Measurements from ENCODE around the gene ITPR1. TPM values are rescaled to one million over a fixed set of nuclear protein-coding genes. Genes with fewer than 3 reads are reported as not detected.

Gene ITPR1
- total and polyA plus RNA-seq, 10 of the 15 experiments (the other 5 are each of a cell fraction or from before 2014, with no cell fraction given): 12.2 to 239 (median 28.4) TPM

DNA sequence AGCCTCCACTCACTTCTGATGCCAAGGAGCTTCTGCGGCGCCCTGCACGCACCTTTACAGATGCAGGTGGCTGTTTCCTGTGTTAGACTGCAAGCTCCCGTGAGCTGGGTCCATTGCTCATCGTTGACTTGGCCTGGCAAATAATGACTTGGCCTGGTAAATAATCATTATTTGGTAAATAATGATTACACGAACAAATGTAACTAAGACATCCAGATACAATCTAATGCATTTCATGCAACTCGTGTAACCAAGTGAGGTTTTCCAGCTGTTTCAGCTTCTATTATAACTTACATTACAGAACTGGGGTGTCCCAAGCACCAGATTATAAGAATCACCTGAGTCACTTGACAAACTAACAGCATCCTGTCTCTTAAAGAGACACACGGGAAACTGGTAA lies 394.0 kb downstream of the ITPR1 start:
- Histone ChIP-seq H3K4me1 (ENCODE audit: control insufficient read depth, insufficient read depth, low read length) (peaks cover 12% of the 10 kb centered on the region), H2AFZ (ENCODE audit: control insufficient read depth, low read depth, low read length) (no peak overlapping the region), H3K27ac (ENCODE audit: control insufficient read depth, insufficient read depth) (no peak overlapping the region), H3K9me3 (replicated peaks; ENCODE audit: control insufficient read depth, insufficient read depth, low read length) (no peaks in the 10 kb centered on the region; the same call in 1 of the 3 replicates), H4K20me1 (ENCODE audit: control insufficient read depth, insufficient read depth) (no peaks in the 10 kb centered on the region), H3K27me3 (replicated peaks in 1 of 2; ENCODE audit: control insufficient read depth in 2 of 2, insufficient read depth in 2 of 2, low read length in 1 of 2) (no peaks in the 10 kb centered on the region), H3K36me3 (ENCODE audit: control insufficient read depth in 2 of 2, insufficient read depth in 2 of 2, low read length in 1 of 2) (no peaks in the 10 kb centered on the region), H3K4me2 (ENCODE audit: control insufficient read depth, insufficient read depth) (no peak overlapping the region), H3K79me2 (ENCODE audit: control insufficient read depth, insufficient read depth, low read length) (no peaks in the 10 kb centered on the region), H3K4me3 (no peak overlapping the region), H3K9ac (ENCODE audit: control insufficient read depth, insufficient read depth, low read length) (no peak overlapping the region)
- ATAC-seq (no peak), FAIRE-seq (no peak), DNase-seq (ENCODE audit: low read depth, low spot score) (no peak)
- intact Hi-C loops (cut with micrococcal nuclease; ENCODE audit: unreplicated experiment) (no loop called here), in situ Hi-C loops (cut with MboI) (no loop called here)
- whole genome bisulfite sequencing (ENCODE audit: insufficient coverage, insufficient replicate concordance, low lambda C conversion rate, missing lambda C conversion rate): 80% methylated on average over 8 of the region's 8 CpGs
- CTCF ChIA-PET: interaction anchor here (0.7 to 4.7 kb wide), 3 partner anchors 89 to 175 kb away, joined by 3 to 17 read pairs (median 14); no protein-coding TSS in a partner anchor
- POLR2A ChIA-PET: interaction anchor here (1.3 kb wide), 1 partner anchor 15 kb away, joined by 4 read pairs; no protein-coding TSS in a partner anchor
- SMC1A ChIA-PET (ENCODE audit: uncharacterized antibody, unreplicated experiment): interaction anchor here (1.1 to 4.0 kb wide), 4 partner anchors 12 to 166 kb away, joined by 3 to 25 read pairs (median 16); no protein-coding TSS in a partner anchor
- BruUV-seq (replicated peaks): no TSS peak
- RAD21 ChIA-PET (ENCODE audit: unreplicated experiment): interaction anchor here (1.0 to 2.1 kb wide), 3 partner anchors 86 to 176 kb away, joined by 3 to 6 read pairs (median 4); no protein-coding TSS in a partner anchor
- no peak for TF ChIP-seq BHLHE40 (IDR thresholded peaks at IDR 0.05; ENCODE audit: borderline replicate concordance in 1 of 2, low read depth in 2 of 2, low read length in 1 of 2)
- TF ChIP-seq, protein P1, sequence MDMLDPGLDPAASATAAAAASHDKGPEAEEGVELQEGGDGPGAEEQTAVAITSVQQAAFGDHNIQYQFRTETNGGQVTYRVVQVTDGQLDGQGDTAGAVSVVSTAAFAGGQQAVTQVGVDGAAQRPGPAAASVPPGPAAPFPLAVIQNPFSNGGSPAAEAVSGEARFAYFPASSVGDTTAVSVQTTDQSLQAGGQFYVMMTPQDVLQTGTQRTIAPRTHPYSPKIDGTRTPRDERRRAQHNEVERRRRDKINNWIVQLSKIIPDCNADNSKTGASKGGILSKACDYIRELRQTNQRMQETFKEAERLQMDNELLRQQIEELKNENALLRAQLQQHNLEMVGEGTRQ (IDR thresholded peaks at IDR 0.05; ENCODE audit: borderline replicate concordance, low read depth, low read length): no peak
- no peak for TF ChIP-seq PML (IDR thresholded peaks at IDR 0.05; ENCODE audit: low read length)
- TF ChIP-seq POU2F2 (IDR thresholded peaks at IDR 0.05; ENCODE audit: borderline replicate concordance, low read depth, low read length): no peak
- no peak for TF ChIP-seq BACH1 (IDR thresholded peaks at IDR 0.05; ENCODE audit: borderline replicate concordance)
- TF ChIP-seq ZNF207 (IDR thresholded peaks at IDR 0.05; ENCODE audit: borderline replicate concordance): no peak
- TF ChIP-seq LARP7 (IDR thresholded peaks at IDR 0.05): no peak
- no peak for TF ChIP-seq MYB (IDR thresholded peaks at IDR 0.05; ENCODE audit: borderline replicate concordance, low read depth, low read length)
- no peak for TF ChIP-seq ZNF24 (IDR thresholded peaks at IDR 0.05)
- TF ChIP-seq, protein P2, sequence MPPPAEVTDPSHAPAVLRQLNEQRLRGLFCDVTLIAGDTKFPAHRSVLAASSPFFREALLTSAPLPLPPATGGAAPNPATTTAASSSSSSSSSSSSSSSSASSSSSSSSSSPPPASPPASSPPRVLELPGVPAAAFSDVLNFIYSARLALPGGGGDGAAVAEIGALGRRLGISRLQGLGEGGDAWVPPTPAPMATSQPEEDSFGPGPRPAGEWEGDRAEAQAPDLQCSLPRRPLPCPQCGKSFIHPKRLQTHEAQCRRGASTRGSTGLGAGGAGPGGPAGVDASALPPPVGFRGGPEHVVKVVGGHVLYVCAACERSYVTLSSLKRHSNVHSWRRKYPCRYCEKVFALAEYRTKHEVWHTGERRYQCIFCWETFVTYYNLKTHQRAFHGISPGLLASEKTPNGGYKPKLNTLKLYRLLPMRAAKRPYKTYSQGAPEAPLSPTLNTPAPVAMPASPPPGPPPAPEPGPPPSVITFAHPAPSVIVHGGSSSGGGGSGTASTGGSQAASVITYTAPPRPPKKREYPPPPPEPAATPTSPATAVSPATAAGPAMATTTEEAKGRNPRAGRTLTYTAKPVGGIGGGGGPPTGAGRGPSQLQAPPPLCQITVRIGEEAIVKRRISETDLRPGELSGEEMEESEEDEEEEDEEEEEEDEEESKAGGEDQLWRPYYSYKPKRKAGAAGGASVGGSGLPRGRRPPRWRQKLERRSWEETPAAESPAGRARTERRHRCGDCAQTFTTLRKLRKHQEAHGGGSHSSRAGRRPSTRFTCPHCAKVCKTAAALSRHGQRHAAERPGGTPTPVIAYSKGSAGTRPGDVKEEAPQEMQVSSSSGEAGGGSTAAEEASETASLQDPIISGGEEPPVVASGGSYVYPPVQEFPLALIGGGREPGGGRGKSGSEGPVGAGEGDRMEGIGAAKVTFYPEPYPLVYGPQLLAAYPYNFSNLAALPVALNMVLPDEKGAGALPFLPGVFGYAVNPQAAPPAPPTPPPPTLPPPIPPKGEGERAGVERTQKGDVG (CRISPR knock-in tag; IDR thresholded peaks at IDR 0.05): no peak
- TF ChIP-seq, protein P3, sequence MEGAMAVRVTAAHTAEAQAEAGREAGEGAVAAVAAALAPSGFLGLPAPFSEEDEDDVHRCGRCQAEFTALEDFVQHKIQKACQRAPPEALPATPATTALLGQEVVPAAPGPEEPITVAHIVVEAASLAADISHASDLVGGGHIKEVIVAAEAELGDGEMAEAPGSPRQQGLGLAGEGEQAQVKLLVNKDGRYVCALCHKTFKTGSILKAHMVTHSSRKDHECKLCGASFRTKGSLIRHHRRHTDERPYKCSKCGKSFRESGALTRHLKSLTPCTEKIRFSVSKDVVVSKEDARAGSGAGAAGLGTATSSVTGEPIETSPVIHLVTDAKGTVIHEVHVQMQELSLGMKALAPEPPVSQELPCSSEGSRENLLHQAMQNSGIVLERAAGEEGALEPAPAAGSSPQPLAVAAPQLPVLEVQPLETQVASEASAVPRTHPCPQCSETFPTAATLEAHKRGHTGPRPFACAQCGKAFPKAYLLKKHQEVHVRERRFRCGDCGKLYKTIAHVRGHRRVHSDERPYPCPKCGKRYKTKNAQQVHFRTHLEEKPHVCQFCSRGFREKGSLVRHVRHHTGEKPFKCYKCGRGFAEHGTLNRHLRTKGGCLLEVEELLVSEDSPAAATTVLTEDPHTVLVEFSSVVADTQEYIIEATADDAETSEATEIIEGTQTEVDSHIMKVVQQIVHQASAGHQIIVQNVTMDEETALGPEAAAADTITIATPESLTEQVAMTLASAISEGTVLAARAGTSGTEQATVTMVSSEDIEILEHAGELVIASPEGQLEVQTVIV (IDR thresholded peaks at IDR 0.05; ENCODE audit: borderline replicate concordance, partially characterized antibody): no peak
- no peak for TF ChIP-seq EGR1 (IDR thresholded peaks at IDR 0.05; ENCODE audit: borderline replicate concordance in 1 of 2, low read depth in 2 of 2, low read length in 2 of 2)
- no peak for TF ChIP-seq POLR2AphosphoS5 (IDR thresholded peaks at IDR 0.05; ENCODE audit: low read length)
- TF ChIP-seq, protein P4, sequence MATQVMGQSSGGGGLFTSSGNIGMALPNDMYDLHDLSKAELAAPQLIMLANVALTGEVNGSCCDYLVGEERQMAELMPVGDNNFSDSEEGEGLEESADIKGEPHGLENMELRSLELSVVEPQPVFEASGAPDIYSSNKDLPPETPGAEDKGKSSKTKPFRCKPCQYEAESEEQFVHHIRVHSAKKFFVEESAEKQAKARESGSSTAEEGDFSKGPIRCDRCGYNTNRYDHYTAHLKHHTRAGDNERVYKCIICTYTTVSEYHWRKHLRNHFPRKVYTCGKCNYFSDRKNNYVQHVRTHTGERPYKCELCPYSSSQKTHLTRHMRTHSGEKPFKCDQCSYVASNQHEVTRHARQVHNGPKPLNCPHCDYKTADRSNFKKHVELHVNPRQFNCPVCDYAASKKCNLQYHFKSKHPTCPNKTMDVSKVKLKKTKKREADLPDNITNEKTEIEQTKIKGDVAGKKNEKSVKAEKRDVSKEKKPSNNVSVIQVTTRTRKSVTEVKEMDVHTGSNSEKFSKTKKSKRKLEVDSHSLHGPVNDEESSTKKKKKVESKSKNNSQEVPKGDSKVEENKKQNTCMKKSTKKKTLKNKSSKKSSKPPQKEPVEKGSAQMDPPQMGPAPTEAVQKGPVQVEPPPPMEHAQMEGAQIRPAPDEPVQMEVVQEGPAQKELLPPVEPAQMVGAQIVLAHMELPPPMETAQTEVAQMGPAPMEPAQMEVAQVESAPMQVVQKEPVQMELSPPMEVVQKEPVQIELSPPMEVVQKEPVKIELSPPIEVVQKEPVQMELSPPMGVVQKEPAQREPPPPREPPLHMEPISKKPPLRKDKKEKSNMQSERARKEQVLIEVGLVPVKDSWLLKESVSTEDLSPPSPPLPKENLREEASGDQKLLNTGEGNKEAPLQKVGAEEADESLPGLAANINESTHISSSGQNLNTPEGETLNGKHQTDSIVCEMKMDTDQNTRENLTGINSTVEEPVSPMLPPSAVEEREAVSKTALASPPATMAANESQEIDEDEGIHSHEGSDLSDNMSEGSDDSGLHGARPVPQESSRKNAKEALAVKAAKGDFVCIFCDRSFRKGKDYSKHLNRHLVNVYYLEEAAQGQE (IDR thresholded peaks at IDR 0.05; ENCODE audit: low read depth, low read length): no peak

Data from GM12878 (cell line).